ENCODE data around the gene ABAT. TPM values are rescaled to one million over a fixed set of nuclear protein-coding genes. Genes with fewer than 3 reads are reported as not detected.

Gene ABAT
- total RNA-seq, 1 experiment from 2014 or later = 7.3 TPM

GRCh38 chr16:8645141-8645521 is 29.3 kb upstream of the ABAT start:
- no peak for DNase-seq
- TF ChIP-seq, protein P1, sequence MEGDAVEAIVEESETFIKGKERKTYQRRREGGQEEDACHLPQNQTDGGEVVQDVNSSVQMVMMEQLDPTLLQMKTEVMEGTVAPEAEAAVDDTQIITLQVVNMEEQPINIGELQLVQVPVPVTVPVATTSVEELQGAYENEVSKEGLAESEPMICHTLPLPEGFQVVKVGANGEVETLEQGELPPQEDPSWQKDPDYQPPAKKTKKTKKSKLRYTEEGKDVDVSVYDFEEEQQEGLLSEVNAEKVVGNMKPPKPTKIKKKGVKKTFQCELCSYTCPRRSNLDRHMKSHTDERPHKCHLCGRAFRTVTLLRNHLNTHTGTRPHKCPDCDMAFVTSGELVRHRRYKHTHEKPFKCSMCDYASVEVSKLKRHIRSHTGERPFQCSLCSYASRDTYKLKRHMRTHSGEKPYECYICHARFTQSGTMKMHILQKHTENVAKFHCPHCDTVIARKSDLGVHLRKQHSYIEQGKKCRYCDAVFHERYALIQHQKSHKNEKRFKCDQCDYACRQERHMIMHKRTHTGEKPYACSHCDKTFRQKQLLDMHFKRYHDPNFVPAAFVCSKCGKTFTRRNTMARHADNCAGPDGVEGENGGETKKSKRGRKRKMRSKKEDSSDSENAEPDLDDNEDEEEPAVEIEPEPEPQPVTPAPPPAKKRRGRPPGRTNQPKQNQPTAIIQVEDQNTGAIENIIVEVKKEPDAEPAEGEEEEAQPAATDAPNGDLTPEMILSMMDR (conservative IDR thresholded peaks at IDR 0.05) = no peak
- Histone ChIP-seq H4K20me1 (ENCODE audit: control insufficient read depth, insufficient read depth, insufficient read length) (no peaks in the 10 kb centered on the region), H2BK120ac (ENCODE audit: low read depth, low read length, poor library complexity, severe bottlenecking) (no peak overlapping the region), H3K14ac (ENCODE audit: insufficient read depth, low read length) (no peak overlapping the region), H3K9ac (ENCODE audit: extremely low read depth, insufficient read length, low read length) (no peak overlapping the region), H3K4me1 (ENCODE audit: insufficient read depth, low read length) (no peaks in the 10 kb centered on the region), H3K56ac (ENCODE audit: insufficient read length, low read depth, low read length) (no peak overlapping the region), H3K23me2 (ENCODE audit: insufficient read length, low read depth, low read length, poor library complexity, severe bottlenecking) (no peaks in the 10 kb centered on the region), H3K23ac (ENCODE audit: insufficient read length, low read depth, low read length) (no peak overlapping the region), H2BK5ac (ENCODE audit: insufficient read length, low read length) (no peak overlapping the region), H2BK15ac (ENCODE audit: low read depth, low read length) (no peak overlapping the region), H3K79me1 (ENCODE audit: insufficient read depth, low read depth, low read length, poor library complexity, severe bottlenecking) (no peaks in the 10 kb centered on the region), H3K18ac (ENCODE audit: insufficient read length, low read depth, low read length) (no peak overlapping the region), H4K91ac (ENCODE audit: insufficient read length, low read depth, low read length) (no peak overlapping the region), H4K8ac (replicated peaks; ENCODE audit: insufficient read length, low read depth, low read length) (no peak overlapping the region), H2BK20ac (ENCODE audit: low read depth, low read length, poor library complexity, severe bottlenecking) (no peak overlapping the region), H3K9me3 (ENCODE audit: control insufficient read depth, low read depth, low read length) (no peaks in the 10 kb centered on the region), H2AK5ac (ENCODE audit: insufficient read length, low read length) (no peak overlapping the region), H3K79me2 (ENCODE audit: insufficient read depth, low read length) (no peaks in the 10 kb centered on the region), H2BK12ac (ENCODE audit: insufficient read length, low read depth, low read length) (no peak overlapping the region), H3K27ac (ENCODE audit: insufficient read length, low read depth, low read length) (no peak overlapping the region), H3T11ph (ENCODE audit: low read length) (no peak overlapping the region), H3K4me2 (ENCODE audit: insufficient read depth, insufficient read length, low read length) (no peak overlapping the region), H2AFZ (ENCODE audit: low read length) (no peak overlapping the region), H4K5ac (ENCODE audit: insufficient read length, low read depth, low read length) (no peak overlapping the region), H3K4ac (ENCODE audit: low read depth, low read length) (no peak overlapping the region), H3K27me3 (ENCODE audit: insufficient read depth, low read length) (no peaks in the 10 kb centered on the region)
- WGBS (ENCODE audit: extremely low coverage, insufficient read length, low lambda C conversion rate) = no CpG with 5 or more reads among the region's 11 CpGs
- no peaks in the 10 kb centered on the region for H3K27me3 Mint-ChIP-seq (ENCODE audit: low read depth)
- no peaks in the 10 kb centered on the region for H3K9me3 Mint-ChIP-seq
- H3K27ac Mint-ChIP-seq = peak overlapping the region in 2 of 3 experiments; percentile 46 to 61; a peak in 1 of 7 replicates
- no peak overlapping the region for H3K4me3 Mint-ChIP-seq
- no peaks in the 10 kb centered on the region for H3K4me1 Mint-ChIP-seq
- peaks cover 68 to 84% (median 84%) of the 10 kb centered on the region in 3 experiments; a peak in 6 of 7 replicates for H3K36me3 Mint-ChIP-seq (ENCODE audit: insufficient read depth in 1 of 3, low read depth in 3 of 3)
